Muscle layer of duodenum (tissue), 2 donors: ENCODE results near the gene ZCCHC14.
"Not testable (repeated sequence)": the region's sequence is repeated elsewhere in the genome, so short reads cannot be mapped to it uniquely, and the experiment has no call there.

Experiments used
- H3K27ac ChIP-seq: one replicate; pipeline ENCODE4 v1.7.0; 2013; ENCODE audit warnings: mild to moderate bottlenecking, low read length
- H3K27me3 ChIP-seq: one replicate; pipeline ENCODE4 v1.7.0; 2013; ENCODE audit warnings: low read depth, mild to moderate bottlenecking, control low read depth, low read length
- H3K36me3 ChIP-seq, 2 donors: one replicate each; pipeline ENCODE4 v1.7.0; 2013; ENCODE audit warnings: low read length in 2 of 2, control low read depth in 1 of 2, mild to moderate bottlenecking in 1 of 2; ENCODE audit not compliant: insufficient read depth in 2 of 2, control insufficient read depth in 1 of 2
- H3K4me1 ChIP-seq, 2 donors: one replicate each; pipeline ENCODE4 v1.7.0; 2013; ENCODE audit warnings: low read length in 2 of 2, mild to moderate bottlenecking in 2 of 2, control low read depth in 1 of 2, moderate library complexity in 1 of 2; ENCODE audit not compliant: insufficient read depth in 2 of 2, control insufficient read depth in 1 of 2
- H3K4me3 ChIP-seq, 2 donors: one replicate each; pipeline ENCODE4 v1.7.0; 2013; ENCODE audit warnings: low read length in 2 of 2, low read depth in 1 of 2, mild to moderate bottlenecking in 1 of 2
- H3K9me3 ChIP-seq, 2 donors: one replicate each; pipeline ENCODE4 v1.7.0; 2013; ENCODE audit warnings: low read length in 2 of 2, control low read depth in 1 of 2, mild to moderate bottlenecking in 1 of 2; ENCODE audit not compliant: control insufficient read depth in 1 of 2
- donor health status: healthy.

Gene ZCCHC14

DNA sequence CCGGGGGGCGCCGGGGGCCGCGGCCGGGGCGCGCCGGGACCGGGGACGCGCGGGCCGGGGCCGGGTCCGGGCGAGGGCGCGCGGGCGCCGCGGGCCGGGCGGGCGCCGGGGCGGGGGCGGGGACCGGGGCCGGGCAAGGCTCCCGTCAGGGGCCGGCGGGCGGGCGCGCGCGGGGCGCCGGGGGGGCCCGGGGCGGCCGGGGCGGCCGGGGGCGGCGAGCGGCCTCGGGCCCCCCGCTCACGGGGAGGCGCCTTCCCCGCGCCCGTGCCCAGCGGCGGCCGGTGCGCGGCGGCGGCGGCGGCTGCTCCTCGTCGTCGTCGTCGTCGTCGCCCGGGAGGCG is 563 bp downstream of the ZCCHC14 start:
- no peak overlapping the region for H3K27ac ChIP-seq
- H3K4me3 ChIP-seq, result no peak overlapping the region
- no peaks in the 10 kb centered on the region for H3K36me3 ChIP-seq
- no peaks in the 10 kb centered on the region for H3K9me3 ChIP-seq
- H3K27me3 ChIP-seq, result no peaks in the 10 kb centered on the region
- peaks cover 0 to 37% of the 10 kb centered on the region in 2 donors for H3K4me1 ChIP-seq

- Histone ChIP-seq H3K9me3 (no peaks in the 10 kb centered on the region), H3K36me3 (no peaks in the 10 kb centered on the region), H3K27ac (no peak overlapping the region), H3K4me1 (peaks cover under 1 to 41% of the 10 kb centered on the region in 2 donors), H3K4me3 (peak overlapping the region; percentile 64 to 69), H3K27me3 (no peaks in the 10 kb centered on the region)
Measured at GRCh38 chr16:87491522-87492290, 1.1 kb downstream of the ZCCHC14 start.

- Histone ChIP-seq H3K4me3 (peak overlapping the region; percentile 64 to 69), H3K4me1 (peaks cover 7 to 46% of the 10 kb centered on the region in 2 donors)
- H3K9me3 ChIP-seq, H3K27ac ChIP-seq, H3K36me3 ChIP-seq, H3K27me3 ChIP-seq: not testable (repeated sequence)
Measured at GRCh38 chr16:87490799-87491521, 1.9 kb downstream of the ZCCHC14 start.

DNA sequence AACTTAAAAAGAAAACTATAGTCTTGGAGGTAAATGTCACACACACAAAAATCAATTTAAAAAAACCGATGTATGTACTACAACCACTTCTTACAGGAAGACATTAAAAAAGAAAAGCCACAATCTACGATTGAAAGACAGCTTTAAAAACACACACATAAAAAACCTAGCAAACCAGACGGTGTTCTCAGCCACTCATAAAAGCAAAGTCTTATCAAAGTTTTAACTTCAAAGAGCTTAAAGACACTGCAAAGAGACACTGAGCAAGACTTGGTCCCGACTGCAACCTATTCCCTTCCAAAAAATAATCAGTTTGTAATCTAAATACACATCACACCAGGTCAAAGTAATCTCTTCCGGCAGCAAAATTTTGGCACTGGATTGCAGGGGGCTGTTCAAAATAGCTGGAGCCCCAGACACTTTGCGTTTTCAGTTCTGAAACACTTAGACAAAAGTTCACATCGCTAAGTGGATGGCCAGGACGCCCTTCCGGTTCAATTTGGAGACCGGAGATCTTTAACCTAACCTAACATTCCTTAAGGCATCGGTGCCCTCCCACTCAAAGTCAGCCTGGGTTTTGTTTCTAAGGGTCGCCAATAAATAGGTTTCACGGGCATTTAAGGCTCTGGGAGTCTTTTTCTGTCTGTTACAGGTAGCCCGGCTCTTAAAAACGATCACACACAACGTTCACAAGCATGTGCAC is 2.6 kb downstream of the ZCCHC14 start:
- no peaks in the 10 kb centered on the region for H3K36me3 ChIP-seq
- H3K27me3 ChIP-seq, result no peaks in the 10 kb centered on the region
- H3K27ac ChIP-seq, result peak overlapping the region; percentile 31
- H3K4me3 ChIP-seq, result peak overlapping the region; percentile 64 to 69
- peaks cover 7 to 46% of the 10 kb centered on the region in 2 donors for H3K4me1 ChIP-seq
- H3K9me3 ChIP-seq, result no peaks in the 10 kb centered on the region

DNA sequence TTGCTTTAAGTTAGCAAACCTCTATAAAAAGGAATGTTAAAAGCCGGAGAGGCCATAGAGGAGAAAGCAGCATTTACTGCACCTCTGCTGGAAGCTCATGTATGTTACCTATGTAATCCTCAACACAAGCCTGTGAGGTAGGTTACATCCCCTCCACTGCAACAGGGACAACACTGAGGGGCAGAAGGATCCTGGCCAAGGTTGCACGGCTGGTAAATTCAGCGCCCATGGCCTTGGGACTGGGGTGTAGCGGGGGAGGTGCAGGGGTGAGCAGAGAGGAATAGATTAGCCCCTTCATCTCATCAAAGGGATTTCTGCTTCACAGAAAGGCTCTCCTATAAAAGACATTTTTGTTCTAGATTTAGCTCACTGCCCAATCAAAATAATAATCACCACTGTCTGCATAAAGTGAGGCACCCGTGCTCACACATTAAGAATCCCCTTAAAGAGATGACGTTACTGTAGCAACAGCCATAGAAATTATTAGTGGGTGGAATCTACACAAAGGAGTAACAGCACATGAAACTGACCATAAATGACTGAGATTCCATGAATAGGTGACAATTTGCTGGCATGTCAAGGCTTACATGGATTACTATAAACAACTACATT is 3.3 kb downstream of the ZCCHC14 start:
- Histone ChIP-seq H3K4me3 (peak overlapping the region; percentile 64 to 69), H3K9me3 (no peaks in the 10 kb centered on the region), H3K27ac (peak overlapping the region; percentile 31), H3K27me3 (no peaks in the 10 kb centered on the region), H3K4me1 (peaks cover 8 to 52% of the 10 kb centered on the region in 2 donors), H3K36me3 (no peaks in the 10 kb centered on the region)

DNA sequence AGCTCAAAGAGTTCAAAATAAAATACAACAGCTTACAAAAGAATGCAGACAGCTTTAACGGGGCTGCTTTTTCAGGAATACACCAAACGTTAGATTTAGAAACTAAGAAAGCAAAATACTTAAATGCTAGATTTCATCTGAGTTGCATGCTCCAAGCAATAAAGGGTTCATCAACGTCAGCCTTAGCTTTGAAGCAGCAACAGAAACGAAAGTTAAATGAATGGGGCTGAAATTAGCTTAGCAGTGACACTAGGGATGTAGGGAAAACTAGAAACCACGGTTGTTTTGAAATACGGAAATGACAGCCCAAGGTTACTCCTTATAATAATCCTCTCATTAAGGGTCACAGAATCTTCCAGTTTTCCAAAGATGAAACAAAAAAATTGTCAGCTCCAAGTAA is 3.9 kb downstream of the ZCCHC14 start:
- H3K4me1 ChIP-seq, result peaks cover 12 to 54% of the 10 kb centered on the region in 2 donors
- H3K27ac ChIP-seq, H3K36me3 ChIP-seq, H3K9me3 ChIP-seq, H3K27me3 ChIP-seq: not testable (repeated sequence)
- peak overlapping the region in 1 of 2 donors; percentile 69 for H3K4me3 ChIP-seq

- Histone ChIP-seq H3K4me3 (peak overlapping the region in 1 of 2 donors; percentile 42), H3K27ac (no peak overlapping the region), H3K36me3 (no peaks in the 10 kb centered on the region), H3K27me3 (no peaks in the 10 kb centered on the region), H3K9me3 (no peaks in the 10 kb centered on the region), H3K4me1 (peaks cover 12 to 49% of the 10 kb centered on the region in 2 donors)
Measured at GRCh38 chr16:87487361-87487924, 5.4 kb downstream of the ZCCHC14 start.

DNA sequence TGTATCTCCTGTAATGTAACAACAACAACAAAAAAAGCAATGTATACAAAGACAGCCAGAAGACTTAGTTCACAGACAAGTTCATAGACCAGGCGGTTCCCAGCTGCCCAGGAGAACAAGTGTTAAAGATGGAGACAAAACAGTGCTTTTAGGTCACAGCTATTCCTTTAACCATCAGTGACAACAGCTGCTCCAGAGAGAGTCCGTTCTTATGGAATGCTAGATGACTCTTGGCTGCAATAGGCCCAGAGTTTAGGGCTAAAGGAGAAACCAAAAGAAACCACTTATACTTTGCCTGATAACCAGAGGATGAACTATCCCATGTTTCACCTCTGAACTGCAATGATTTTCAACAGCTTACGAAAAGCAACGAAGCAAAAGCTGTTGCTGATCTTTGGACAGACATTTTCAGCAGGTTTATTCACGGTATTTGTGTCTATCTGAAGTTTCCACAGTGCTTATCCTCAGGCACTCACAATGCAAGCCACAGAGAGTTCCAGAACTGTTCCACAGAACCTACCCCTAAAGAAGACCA is 6.0 kb downstream of the ZCCHC14 start:
- H3K27ac ChIP-seq, result no peak overlapping the region
- H3K4me1 ChIP-seq, result peaks cover 12 to 56% of the 10 kb centered on the region in 2 donors
- H3K4me3 ChIP-seq, result peak overlapping the region in 1 of 2 donors; percentile 42
- H3K9me3 ChIP-seq, result no peaks in the 10 kb centered on the region
- H3K36me3 ChIP-seq, result no peaks in the 10 kb centered on the region
- no peaks in the 10 kb centered on the region for H3K27me3 ChIP-seq

GRCh38 chr16:87486282-87486681 is 6.5 kb downstream of the ZCCHC14 start:
- H3K9me3 ChIP-seq, result no peaks in the 10 kb centered on the region
- H3K27ac ChIP-seq, result no peak overlapping the region
- no peaks in the 10 kb centered on the region for H3K36me3 ChIP-seq
- H3K4me3 ChIP-seq, result no peak overlapping the region
- peaks cover 12 to 57% of the 10 kb centered on the region in 2 donors for H3K4me1 ChIP-seq
- no peaks in the 10 kb centered on the region for H3K27me3 ChIP-seq

GRCh38 chr16:87485792-87486191 is 7.0 kb downstream of the ZCCHC14 start:
- not testable (repeated sequence) for H3K9me3 ChIP-seq, H3K27ac ChIP-seq, H3K27me3 ChIP-seq, H3K36me3 ChIP-seq, H3K4me3 ChIP-seq
- H3K4me1 ChIP-seq, result peaks cover 13 to 57% of the 10 kb centered on the region in 2 donors
